ENCODE data around the gene NCOA6. TPM values are rescaled to one million over a fixed set of nuclear protein-coding genes. Genes with fewer than 3 reads are reported as not detected.

NCOA6 gene
- polyA plus RNA-seq, 1 donor from 2014 or later, result 13.0 TPM

DNA sequence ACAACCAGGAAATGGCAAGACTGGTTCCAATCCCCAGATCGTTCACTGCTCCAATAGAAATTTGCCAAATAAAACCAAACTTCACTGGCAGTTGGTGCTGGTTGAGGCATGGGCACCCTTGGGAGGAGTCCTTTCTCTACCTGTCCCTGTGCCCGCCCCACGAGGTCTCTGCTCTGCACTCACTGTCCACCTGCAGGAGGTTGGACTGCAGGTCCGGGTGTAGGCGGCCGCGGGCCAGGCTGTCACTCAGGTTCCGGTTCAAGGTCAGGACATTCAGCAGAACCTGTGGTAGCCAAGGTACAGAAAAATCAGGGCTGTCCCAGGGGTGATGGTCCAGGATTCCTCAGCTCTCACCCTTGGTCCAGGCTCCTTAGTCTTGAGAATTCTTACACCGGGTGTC is 24.3 kb upstream of the NCOA6 start:
- Histone ChIP-seq H3K79me2 (replicated peaks; ENCODE audit: insufficient read depth, low read length) (no peaks in the 10 kb centered on the region), H3K27ac (ENCODE audit: low read length) (no peak overlapping the region), H3K9me3 (ENCODE audit: low read length) (no peaks in the 10 kb centered on the region), H3K9ac (ENCODE audit: low read length) (no peak overlapping the region), H3K4me3 (ENCODE audit: low read length) (no peak overlapping the region), H3K36me3 (ENCODE audit: insufficient read depth, low read length) (peaks cover 12% of the 10 kb centered on the region), H4K20me1 (ENCODE audit: insufficient read depth) (no peaks in the 10 kb centered on the region), H3K27me3 (ENCODE audit: insufficient read depth, low read depth, low read length) (no peaks in the 10 kb centered on the region), H3K9me2 (ENCODE audit: insufficient read depth, low read length) (no peaks in the 10 kb centered on the region), H2AFZ (ENCODE audit: low read depth, low read length) (no peak overlapping the region), H3F3A (ENCODE audit: insufficient read depth, low read length, poor library complexity, severe bottlenecking) (no peaks in the 10 kb centered on the region), H3K4me2 (ENCODE audit: low read length) (no peak overlapping the region)
- TF ChIP-seq SMC3 (conservative IDR thresholded peaks at IDR 0.05; ENCODE audit: poor library complexity) (no peak), RAD21 (conservative IDR thresholded peaks at IDR 0.05) (no peak), EP300 (conservative IDR thresholded peaks at IDR 0.05; ENCODE audit: poor library complexity, severe bottlenecking) (no peak), TAF1 (IDR thresholded peaks at IDR 0.05; ENCODE audit: low read depth) (no peak), EZH2 (IDR thresholded peaks at IDR 0.05; ENCODE audit: borderline replicate concordance, insufficient read depth, low read length, poor library complexity, severe bottlenecking) (no peak), MXI1 (conservative IDR thresholded peaks at IDR 0.05; ENCODE audit: poor library complexity, severe bottlenecking) (no peak), REST (IDR thresholded peaks at IDR 0.05; ENCODE audit: borderline replicate concordance) (no peak), POLR2AphosphoS5 (IDR thresholded peaks at IDR 0.05) (no peak), CTCF (IDR thresholded peaks at IDR 0.05; ENCODE audit: poor library complexity, severe bottlenecking) (no peak)

DNA sequence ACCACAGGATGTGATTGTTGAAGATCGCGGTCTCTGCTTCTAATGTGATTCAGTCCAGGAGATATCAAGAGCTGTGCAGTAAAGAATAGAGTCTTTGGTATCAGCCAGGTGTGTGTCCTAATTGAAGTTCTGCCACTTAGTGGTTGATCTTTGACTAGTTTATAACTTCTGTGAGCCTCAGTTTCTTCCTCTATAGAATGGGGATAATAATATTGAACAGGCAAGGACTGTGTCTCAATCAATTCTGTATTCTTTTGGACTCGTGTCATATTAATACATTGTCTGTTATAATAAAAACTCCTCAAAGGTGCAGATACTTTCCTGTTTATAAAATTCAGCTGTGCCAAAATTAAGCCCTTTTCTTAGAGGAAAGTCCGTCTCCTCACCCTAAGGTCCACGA is 23.1 kb upstream of the NCOA6 start:
- H2AFZ ChIP-seq (ENCODE audit: low read depth, low read length), result no peak overlapping the region

More for the DNA sequence above, 23.1 kb upstream of the NCOA6 start:
- Histone ChIP-seq H3K9me3 (ENCODE audit: low read length) (no peaks in the 10 kb centered on the region), H3K36me3 (ENCODE audit: insufficient read depth, low read length) (peaks cover 11% of the 10 kb centered on the region), H3K4me3 (ENCODE audit: low read length) (no peak overlapping the region), H3K27me3 (ENCODE audit: insufficient read depth, low read depth, low read length) (no peaks in the 10 kb centered on the region), H3F3A (ENCODE audit: insufficient read depth, low read length, poor library complexity, severe bottlenecking) (no peaks in the 10 kb centered on the region), H3K27ac (ENCODE audit: low read length) (no peak overlapping the region), H4K20me1 (ENCODE audit: insufficient read depth) (no peaks in the 10 kb centered on the region), H3K4me2 (ENCODE audit: low read length) (no peak overlapping the region), H3K9ac (ENCODE audit: low read length) (no peak overlapping the region), H3K9me2 (ENCODE audit: insufficient read depth, low read length) (no peaks in the 10 kb centered on the region), H3K79me2 (replicated peaks; ENCODE audit: insufficient read depth, low read length) (no peaks in the 10 kb centered on the region)
- no peak for TF ChIP-seq REST (IDR thresholded peaks at IDR 0.05; ENCODE audit: borderline replicate concordance)
- TF ChIP-seq CTCF (IDR thresholded peaks at IDR 0.05; ENCODE audit: poor library complexity, severe bottlenecking), result no peak
- no peak for TF ChIP-seq EZH2 (IDR thresholded peaks at IDR 0.05; ENCODE audit: borderline replicate concordance, insufficient read depth, low read length, poor library complexity, severe bottlenecking)
- TF ChIP-seq MXI1 (conservative IDR thresholded peaks at IDR 0.05; ENCODE audit: poor library complexity, severe bottlenecking), result no peak
- no peak for TF ChIP-seq POLR2AphosphoS5 (IDR thresholded peaks at IDR 0.05)
- no peak for TF ChIP-seq EP300 (conservative IDR thresholded peaks at IDR 0.05; ENCODE audit: poor library complexity, severe bottlenecking)
- no peak for TF ChIP-seq SMC3 (conservative IDR thresholded peaks at IDR 0.05; ENCODE audit: poor library complexity)
